Stimulated activated CD4-positive, alpha-beta T cell treated with anti-CD3 and anti-CD28 coated beads, Interleukin-4, amount 100 ng/mL, for 24 hours (primary cell): ENCODE data around the gene MARCHF11.

Experiments used
- DNase-seq: peaks from one replicate; pipeline ENCODE4 v3.0.0-alpha.2; 2020

Gene MARCHF11

GRCh38 chr5:16179511-16179935 is at the start of gene MARCHF11:
Gene MARCHF11, minus strand, starts transcription at chr5:16179791. Its CDS starts 216 bp downstream, at chr5:16179575.
- no peak for DNase-seq

- no peak for DNase-seq
Observed at GRCh38 chr5:16225927-16226326, 46.3 kb upstream of the MARCHF11 start.

- DNase-seq = no peak
Observed at GRCh38 chr5:16192311-16192710, 12.7 kb upstream of the MARCHF11 start.

GRCh38 chr5:16180789-16181082 is 1.1 kb upstream of the MARCHF11 start:
- no peak for DNase-seq

- DNase-seq = no peak
Observed at GRCh38 chr5:16179936-16180788, 571 bp upstream of the MARCHF11 start.

- DNase-seq = peak; percentile 13
Observed at GRCh38 chr5:16178745-16179372, 732 bp downstream of the MARCHF11 start.

- DNase-seq = no peak
Observed at GRCh38 chr5:16169550-16169949, 10.0 kb downstream of the MARCHF11 start.

- peak; percentile 8 for DNase-seq
Observed at GRCh38 chr5:16160706-16161105, 18.9 kb downstream of the MARCHF11 start.

GRCh38 chr5:16159636-16160035 is 20.0 kb downstream of the MARCHF11 start:
- no peak for DNase-seq

GRCh38 chr5:16156152-16156551 is 23.4 kb downstream of the MARCHF11 start:
- DNase-seq = no peak

- no peak for DNase-seq
Observed at GRCh38 chr5:16152601-16153568, 26.7 kb downstream of the MARCHF11 start.

GRCh38 chr5:16149621-16150020 is 30.0 kb downstream of the MARCHF11 start:
- no peak for DNase-seq

GRCh38 chr5:16147179-16147900 is 32.3 kb downstream of the MARCHF11 start:
- no peak for DNase-seq

- DNase-seq = no peak
Observed at GRCh38 chr5:16144416-16144815, 35.2 kb downstream of the MARCHF11 start.

- no peak for DNase-seq
Observed at GRCh38 chr5:16143361-16144049, 36.1 kb downstream of the MARCHF11 start.

GRCh38 chr5:16140944-16141343 is 38.6 kb downstream of the MARCHF11 start:
- DNase-seq = no peak

GRCh38 chr5:16140417-16140816 is 39.2 kb downstream of the MARCHF11 start:
- no peak for DNase-seq

GRCh38 chr5:16137177-16137576 is 42.4 kb downstream of the MARCHF11 start:
- no peak for DNase-seq

GRCh38 chr5:16135506-16135905 is 44.1 kb downstream of the MARCHF11 start:
- DNase-seq = no peak

GRCh38 chr5:16135003-16135402 is 44.6 kb downstream of the MARCHF11 start:
- no peak for DNase-seq

GRCh38 chr5:16134204-16134603 is 45.4 kb downstream of the MARCHF11 start:
- DNase-seq = no peak

GRCh38 chr5:16131878-16132277 is 47.7 kb downstream of the MARCHF11 start:
- DNase-seq = no peak
